HG03060 (cell line): Measurements from ENCODE around the gene CCRL2.

Experiments used
- ATAC-seq: cut with Tn5 transposase; IDR thresholded peaks from one replicate; pipeline ENCODE4 v1.9.1; 2021; ENCODE audit warnings: low read depth, moderate number of reproducible peaks; ENCODE audit not compliant: unreplicated experiment

The CCRL2 gene

DNA sequence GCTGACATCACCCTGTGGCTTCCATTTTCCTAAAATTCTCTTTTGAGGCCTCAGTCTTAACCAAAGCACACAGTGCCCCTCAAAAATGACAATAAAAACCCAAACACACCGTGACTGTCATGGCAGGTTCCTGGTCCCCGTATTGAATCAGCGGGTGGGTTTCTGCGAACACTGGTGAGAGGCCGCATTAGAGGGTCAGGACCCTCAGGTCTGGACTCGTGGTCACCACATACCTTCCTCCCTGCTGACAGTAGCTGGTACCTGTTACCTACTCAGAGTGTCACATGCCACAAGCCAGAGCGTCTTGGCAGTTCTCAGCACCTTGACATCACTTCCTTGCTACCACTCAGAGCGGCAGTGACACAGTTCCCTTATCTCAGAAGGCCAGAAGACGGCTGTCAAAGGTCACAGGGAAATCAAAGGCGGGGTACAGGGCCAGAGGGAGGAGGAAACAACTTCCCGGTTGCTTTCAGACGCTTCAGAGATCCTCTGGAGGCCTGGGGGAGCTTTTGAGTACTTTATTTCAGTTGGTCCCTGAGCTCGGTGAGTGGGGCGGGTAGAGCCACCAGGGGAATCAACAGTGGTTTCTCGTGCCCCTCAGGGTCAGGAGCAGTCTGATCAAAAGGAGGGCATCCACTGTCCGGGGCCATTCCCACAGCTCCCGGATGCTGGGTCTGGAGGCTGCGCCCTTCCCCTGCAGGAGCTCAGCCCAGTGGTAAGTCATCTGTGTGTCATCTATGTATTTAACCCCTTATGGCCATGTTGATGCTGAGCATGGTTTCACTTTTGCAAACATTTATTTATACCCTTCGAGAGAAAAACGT is at the start of gene CCRL2, which contains the start of gene CCR5AS:
CCRL2 (plus strand) TSS at position 472 of the 824 bp plus-strand sequence. CDS start 821 bp downstream, outside the sequence.
CCR5AS (minus strand) TSS at position 279 of the 824 bp plus-strand sequence.
- ATAC-seq: no peak

DNA sequence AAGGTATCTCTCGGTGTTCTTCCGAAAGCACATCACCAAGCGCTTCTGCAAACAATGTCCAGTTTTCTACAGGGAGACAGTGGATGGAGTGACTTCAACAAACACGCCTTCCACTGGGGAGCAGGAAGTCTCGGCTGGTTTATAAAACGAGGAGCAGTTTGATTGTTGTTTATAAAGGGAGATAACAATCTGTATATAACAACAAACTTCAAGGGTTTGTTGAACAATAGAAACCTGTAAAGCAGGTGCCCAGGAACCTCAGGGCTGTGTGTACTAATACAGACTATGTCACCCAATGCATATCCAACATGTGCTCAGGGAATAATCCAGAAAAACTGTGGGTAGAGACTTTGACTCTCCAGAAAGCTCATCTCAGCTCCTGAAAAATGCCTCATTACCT is 48.6 kb upstream of the CCRL2 start:
- no peak for ATAC-seq

- ATAC-seq: peak; percentile 44
These were observed 47.1 kb upstream of the CCRL2 start for GRCh38 chr3:46359733-46360493.

DNA sequence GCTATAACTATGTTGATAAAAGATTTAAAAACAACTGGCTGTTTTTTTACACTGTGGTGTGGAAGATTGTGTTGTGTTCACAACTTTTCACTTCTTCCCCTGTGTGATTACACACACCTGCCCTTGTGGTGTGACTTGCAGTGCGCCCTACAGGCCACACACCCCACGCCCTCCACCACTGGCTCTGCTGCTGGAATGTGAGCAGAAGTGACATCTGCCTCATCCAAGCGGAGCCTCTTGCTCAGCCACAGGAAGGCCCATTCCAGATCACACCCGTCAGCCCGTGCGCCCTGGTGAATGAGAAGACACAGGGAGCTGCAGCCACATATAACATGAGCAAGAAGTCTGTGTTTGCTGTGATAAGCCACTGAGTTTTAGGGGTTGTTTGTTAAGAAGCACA is 46.2 kb upstream of the CCRL2 start:
- no peak for ATAC-seq

DNA sequence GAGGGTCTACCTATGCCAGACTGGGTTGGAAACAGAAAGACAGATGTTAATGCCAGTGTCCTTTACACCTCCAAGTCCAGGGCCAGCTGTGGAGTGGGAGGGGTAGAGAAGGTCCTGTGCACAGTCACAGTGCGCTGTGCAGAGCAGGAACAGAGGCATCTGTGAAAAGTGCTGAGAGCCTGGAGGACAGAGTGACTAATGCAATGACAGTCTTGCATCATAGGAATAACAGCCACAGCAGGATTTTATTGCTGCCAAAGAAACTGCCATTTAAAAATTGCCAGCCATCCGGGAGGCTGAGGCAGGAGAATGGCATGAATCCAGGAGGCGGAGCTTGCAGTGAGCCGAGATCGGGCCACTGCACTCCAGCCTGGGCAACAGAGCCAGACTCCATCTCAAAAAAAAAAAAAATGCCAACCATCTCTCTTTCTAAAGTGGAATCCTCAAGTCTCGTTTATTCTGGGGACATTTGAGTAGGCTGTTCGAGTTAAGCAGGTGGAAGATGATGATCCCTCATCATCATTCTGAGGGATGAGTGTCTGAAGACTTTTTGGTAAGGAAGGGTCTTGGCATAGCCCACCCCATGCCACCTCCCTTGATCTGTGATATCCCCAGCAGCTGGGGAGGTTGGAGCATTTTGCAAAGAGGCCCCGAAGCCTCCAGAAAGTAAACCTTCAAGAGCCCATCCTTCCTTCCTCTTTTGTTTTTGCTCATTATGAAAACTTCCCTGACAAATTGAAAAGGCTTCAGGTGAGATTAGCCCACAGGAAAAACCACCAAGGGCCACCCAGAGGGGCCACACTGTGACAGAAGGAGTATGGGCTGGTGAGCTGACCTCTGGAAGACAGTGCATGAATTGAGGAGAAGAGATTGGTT is 45.4 kb upstream of the CCRL2 start:
- no peak for ATAC-seq

DNA sequence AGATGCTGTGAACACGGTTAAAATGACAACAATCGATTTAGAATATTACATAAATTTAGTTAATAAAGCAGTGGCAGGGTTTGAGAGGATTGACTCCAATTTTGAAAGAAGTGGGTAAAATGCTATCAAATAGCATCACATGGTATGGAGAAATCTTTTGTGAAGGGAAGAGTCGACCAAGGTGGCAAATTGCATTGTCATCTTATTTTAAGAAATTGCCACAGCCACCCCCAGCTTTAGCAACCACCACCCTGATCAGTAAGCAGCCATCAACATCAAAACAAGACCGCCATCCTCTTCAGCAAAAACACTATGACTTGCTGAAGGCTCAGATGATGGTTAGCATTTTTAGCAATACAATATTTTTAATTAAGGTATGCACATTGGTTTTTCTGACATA is 42.0 kb upstream of the CCRL2 start:
- ATAC-seq: no peak

- no peak for ATAC-seq
These were observed 41.1 kb upstream of the CCRL2 start for GRCh38 chr3:46365737-46366524.

DNA sequence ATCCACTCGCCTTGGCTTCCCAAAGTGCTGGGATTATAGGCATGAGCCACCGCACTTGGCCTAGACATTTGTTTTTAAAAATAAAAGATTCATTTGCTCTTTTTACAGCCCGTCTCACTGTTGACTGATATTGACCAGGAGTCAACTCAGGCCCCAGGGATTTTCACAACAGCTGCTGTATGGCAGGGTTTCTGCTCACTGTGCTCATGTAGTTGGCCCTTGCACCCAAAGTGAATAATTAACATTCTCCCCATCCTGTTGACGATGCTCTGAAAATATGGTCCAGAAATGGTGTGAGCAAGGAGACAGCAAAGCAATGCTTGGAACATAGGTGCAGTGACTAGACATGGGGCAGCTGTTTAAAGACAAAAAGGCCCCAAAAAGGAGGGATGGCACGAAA is 39.2 kb upstream of the CCRL2 start:
- ATAC-seq: no peak

- ATAC-seq: no peak
These were observed 38.5 kb upstream of the CCRL2 start for GRCh38 chr3:46368569-46368968.

GRCh38 chr3:46369151-46369550 is 37.9 kb upstream of the CCRL2 start:
- ATAC-seq: no peak

- ATAC-seq: peak; percentile 50
These were observed 37.4 kb upstream of the CCRL2 start for GRCh38 chr3:46369675-46370132.

- no peak for ATAC-seq
These were observed 36.1 kb upstream of the CCRL2 start, which contains the start of gene CCR5 for GRCh38 chr3:46370839-46371518. CCR5 (plus strand) TSS chr3:46370946; CDS start chr3:46372903, 1,957 bp downstream.

GRCh38 chr3:46371519-46372340 is 35.3 kb upstream of the CCRL2 start:
- ATAC-seq: no peak

GRCh38 chr3:46372492-46373359 is 34.3 kb upstream of the CCRL2 start:
- ATAC-seq: no peak

DNA sequence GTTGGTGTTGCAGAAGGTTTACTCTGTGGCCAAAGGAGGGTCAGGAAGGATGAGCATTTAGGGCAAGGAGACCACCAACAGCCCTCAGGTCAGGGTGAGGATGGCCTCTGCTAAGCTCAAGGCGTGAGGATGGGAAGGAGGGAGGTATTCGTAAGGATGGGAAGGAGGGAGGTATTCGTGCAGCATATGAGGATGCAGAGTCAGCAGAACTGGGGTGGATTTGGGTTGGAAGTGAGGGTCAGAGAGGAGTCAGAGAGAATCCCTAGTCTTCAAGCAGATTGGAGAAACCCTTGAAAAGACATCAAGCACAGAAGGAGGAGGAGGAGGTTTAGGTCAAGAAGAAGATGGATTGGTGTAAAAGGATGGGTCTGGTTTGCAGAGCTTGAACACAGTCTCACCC is 32.3 kb upstream of the CCRL2 start:
- ATAC-seq: no peak

DNA sequence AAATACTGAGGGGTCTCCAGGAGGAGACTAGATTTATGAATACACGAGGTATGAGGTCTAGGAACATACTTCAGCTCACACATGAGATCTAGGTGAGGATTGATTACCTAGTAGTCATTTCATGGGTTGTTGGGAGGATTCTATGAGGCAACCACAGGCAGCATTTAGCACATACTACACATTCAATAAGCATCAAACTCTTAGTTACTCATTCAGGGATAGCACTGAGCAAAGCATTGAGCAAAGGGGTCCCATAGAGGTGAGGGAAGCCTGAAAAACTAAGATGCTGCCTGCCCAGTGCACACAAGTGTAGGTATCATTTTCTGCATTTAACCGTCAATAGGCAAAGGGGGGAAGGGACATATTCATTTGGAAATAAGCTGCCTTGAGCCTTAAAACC is 31.8 kb upstream of the CCRL2 start:
- ATAC-seq: no peak

- no peak for ATAC-seq
These were observed 31.2 kb upstream of the CCRL2 start for GRCh38 chr3:46375814-46376213.
